ENCODE data around the gene CYP4Z1.
"Not testable (repeated sequence)": the region's sequence is repeated elsewhere in the genome, so short reads cannot be mapped to it uniquely, and the experiment has no call there.

Gene CYP4Z1

DNA sequence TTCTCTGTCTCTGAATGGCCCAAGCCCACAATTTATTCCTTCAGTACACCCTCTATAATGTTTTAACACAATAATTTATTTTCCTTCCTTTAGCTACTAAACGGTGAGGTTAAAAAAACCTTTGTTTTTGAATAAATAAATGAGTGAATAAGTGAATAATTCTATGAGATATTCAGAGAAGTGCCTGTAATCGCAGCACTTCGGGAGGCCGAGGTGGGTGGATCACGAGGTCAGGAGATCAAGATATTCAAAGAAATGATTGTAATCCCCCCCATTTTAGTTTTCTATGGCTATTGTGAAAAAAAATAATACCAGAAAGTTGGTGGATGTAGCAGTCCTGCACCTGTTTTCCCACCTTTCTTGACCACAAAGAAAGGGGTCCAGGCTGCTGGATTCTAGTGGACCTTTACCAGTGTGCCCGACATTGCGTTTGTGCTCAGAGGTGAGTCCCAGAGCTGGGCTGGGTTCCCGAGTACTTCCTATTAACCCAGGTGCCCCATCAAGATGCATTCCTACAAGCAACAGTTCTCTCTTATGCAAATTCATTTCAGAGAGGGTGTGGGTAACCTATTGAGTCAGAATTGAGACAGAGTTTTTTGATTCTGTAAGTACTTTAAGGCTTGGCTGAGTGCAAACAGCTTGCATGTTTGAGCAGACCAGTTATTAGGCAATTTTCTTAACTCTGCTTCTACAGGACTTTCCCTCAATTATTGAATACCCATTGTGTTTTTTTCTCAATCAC is 62.6 kb downstream of the CYP4Z1 start:
- DNase-seq, result not testable (repeated sequence)

DNA sequence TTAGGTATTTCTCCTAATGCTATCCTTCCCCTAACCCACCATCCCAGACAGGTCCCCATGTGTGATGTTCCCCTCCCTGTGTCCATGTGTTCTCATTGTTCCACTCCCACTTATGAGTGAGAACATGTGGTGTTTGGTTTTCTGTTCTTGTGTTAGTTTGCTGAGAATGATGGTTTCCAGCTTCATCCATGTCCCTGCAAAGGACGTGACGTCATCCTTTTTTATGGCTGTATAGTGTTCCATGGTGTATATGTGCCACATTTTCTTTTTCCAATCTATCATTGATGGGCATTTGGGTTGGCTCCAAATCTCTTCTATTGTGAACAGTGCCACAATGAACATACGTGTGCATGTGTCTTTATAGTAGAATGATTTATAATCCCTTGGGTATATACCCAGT is 65.6 kb downstream of the CYP4Z1 start:
- not testable (repeated sequence) for DNase-seq

DNA sequence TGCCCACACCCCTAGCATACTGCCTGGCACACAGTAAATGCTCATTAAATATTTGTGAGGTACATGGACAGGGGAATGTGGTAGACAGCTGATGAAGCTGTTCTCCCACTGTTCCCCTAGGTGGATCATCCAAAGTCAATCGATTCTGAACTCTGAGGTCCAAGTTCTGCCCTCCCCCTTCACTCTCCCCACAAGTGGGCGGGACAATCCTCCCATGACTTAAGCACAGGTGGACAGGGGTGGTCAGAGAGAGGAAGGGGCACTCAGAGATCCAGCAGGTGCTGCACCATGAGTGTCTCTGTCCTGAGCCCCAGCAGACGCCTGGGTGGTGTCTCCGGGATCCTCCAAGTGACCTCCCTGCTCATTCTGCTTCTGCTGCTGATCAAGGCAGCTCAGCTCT is 70.2 kb downstream of the CYP4Z1 start, which contains the start of gene CYP4A22:
TSS of gene CYP4A22 (plus strand) at position 244 of the 400 bp plus-strand sequence. CDS start at position 289, 45 bp downstream.
- DNase-seq, result no peak

DNA sequence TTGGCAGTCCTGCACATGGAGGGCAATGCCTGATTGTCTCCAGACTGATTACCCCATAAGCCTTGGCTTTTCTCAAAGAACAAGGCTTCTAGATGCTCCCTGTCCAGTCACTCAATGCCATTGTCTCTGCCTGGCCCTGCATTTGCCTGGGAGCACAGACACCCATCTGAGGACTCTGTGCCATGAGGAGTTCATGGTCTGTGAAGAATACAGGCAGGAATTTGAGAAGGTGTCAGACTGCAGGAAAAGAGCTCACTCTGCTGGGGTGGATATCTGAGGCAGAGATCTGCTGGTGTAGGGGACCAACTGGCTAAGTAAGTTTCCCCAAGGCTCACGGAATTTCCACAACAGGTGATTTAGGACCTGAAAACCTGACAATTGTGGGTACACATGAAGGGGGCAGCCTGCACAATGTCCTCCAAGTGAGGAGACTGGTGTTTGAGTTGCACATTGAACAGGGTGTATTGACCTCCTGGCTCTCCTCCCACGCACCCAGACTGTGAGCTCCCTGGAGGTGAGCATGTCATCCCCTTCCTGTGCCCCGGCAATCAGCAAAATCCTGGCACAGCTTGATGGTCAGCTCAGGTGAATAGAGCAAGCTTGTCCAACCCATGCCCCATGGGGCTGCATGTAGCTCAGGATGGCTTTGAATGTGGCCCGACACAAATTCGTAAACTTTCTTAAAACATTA is 71.0 kb downstream of the CYP4Z1 start:
- DNase-seq, result no peak

DNA sequence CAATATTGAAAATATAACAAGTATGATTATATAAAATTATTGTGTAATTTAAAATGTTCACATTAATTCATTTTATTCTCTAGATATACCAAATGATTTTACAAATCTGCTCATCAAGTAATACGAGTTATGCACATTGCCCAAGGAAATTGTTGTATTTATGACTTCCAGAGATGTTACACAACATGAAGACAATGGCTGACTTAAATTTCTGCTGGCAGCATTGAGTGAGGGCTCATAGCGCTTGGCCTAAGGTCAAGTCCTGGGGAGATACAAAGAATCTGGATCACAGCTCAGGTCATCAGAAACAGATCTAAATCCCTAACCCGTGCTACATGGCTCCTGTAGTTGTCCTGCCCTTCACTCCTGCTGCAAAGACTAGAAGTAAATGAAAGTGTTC is 73.3 kb downstream of the CYP4Z1 start:
- not testable (repeated sequence) for DNase-seq

DNA sequence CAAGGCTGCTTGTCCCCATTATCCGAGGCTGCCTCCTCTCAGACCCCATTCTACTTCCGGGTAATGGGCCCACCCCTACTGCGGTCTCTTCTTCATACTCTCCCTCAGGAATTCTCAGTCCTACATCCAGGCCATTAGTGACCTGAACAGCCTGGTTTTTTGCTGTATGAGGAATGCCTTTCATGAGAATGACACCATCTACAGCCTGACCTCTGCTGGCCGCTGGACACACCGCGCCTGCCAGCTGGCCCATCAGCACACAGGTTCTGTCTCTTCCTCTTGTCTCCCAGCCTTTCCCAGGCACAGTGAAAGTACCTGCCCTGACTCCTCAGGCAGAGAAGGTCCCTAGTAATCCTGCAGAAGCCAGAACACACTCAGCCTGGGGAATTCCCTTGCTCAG is 76.6 kb downstream of the CYP4Z1 start:
- DNase-seq, result not testable (repeated sequence)

DNA sequence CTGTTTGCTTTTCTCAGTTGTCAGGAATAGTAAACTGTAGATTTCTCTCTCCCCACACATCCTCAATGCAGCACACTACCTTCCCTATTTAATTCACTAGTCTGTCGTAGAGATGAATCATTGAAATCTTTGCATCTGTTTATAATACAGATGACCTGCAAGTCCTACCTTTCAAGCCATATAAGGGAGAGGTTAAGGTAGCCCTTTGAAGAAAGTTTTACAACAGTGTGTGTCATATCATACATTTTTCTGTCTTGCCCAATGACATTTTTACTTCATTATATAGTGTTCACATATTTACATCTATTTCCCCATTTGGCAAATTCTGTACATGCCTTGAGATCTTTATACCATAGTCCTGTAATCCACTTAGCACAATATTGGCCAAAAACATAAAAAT is 79.5 kb downstream of the CYP4Z1 start:
- not testable (repeated sequence) for DNase-seq

DNA sequence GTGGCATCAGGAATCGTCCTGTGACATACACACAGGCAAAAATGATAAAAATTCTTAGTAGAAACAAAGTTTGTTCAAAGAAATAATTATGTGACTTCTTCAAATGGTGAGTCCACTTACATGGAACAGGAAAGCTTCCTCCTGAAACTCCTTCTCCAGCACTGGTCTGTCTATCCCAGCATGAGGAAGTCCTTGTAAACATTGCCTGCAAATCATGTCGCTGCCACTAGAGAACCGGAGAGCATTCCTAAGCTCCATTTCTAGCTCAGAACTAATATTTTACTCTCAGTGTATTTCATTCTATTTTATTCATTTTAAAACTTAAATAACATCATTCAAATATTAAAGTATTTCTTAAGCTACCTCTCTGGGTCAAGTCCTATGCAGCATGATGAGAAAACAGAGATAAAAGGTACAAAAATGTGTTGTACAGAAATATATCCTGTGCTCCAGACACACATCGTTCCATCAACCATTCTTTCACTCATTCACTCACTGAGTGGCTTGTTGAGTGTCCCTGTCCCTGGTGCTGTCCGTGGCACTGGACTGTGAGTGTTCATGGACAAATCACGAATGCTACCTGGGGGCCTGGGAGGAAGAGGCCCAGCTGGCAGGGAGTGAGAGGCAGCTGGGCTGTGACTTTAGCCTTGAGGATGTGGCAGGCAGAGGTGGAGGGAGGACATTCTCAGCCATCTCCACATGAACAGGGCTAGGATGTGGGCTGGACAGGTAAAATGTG is 80.2 kb downstream of the CYP4Z1 start:
- no peak for DNase-seq

DNA sequence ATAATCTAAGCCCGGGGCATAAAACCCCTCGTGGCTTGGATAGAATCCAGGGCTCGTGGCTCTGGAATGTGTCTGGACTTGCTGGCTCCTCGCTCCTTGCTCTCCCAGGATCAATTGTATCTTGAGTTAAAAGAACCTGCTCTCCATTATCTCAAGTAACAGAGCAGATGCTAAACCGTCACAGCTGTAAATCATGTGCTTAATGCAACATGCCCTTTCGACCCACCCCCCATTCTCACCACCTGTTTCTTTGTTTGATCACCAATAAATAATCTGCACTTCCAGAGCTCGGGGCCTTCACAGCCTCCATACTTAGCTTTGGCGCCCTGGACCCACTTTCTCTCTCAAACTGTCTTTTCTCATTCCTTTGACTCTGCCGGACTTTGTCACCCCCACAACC is 82.1 kb downstream of the CYP4Z1 start:
- not testable (repeated sequence) for DNase-seq

DNA sequence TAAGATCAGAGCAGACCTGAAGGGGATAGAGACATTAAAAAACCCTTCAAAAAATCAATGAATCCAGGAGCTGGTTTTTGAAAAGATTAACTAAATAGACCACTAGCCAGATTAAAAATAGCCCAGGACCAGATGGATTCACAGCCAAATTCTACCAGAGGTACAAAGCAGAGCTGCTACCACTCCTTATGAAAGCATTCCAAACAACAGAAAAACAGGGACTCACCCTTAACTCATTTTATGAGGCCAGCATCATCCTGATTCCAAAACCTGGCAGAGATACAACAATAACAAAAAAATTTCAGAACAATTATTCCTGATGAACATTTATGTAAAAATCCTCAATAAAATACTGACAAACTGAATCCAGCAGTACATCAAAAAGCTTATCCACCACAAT is 89.4 kb downstream of the CYP4Z1 start:
- DNase-seq, result not testable (repeated sequence)

DNA sequence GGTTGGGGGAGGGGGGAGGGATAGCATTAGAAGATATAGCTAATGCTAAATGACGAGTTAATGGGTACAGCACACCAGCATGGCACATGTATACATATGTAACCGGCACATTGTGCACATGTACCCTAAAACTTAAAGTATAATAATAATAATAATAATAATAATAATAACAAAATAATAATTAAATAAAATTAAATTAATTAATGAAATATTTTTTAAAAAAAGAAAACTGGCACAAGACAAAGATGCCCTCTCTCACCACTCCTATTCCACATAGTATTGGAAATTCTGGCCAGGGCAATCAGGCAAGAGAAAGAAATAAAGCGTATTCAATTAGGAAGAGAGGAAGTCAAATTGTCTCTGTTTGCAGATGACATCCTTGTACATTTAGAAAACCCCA is 90.9 kb downstream of the CYP4Z1 start:
- DNase-seq, result not testable (repeated sequence)

DNA sequence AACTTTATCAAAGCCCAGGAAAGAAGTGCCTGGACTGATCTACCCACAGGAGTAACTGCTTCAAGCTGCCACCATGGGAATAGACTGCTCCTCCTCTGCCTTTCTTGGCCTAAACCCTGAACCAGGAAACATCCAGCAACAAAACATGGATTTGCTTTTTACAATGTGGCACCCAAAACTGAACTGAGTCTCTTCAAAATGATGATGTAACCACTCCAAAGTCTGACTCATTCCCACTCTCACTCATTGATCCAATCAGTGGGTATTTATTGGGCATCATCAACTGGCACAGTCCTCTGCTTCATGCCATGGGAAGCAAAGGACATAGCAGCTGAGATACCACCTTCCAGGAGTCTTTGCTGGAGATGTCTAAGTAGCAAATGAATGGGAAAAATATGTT is 93.7 kb downstream of the CYP4Z1 start:
- DNase-seq, result no peak

DNA sequence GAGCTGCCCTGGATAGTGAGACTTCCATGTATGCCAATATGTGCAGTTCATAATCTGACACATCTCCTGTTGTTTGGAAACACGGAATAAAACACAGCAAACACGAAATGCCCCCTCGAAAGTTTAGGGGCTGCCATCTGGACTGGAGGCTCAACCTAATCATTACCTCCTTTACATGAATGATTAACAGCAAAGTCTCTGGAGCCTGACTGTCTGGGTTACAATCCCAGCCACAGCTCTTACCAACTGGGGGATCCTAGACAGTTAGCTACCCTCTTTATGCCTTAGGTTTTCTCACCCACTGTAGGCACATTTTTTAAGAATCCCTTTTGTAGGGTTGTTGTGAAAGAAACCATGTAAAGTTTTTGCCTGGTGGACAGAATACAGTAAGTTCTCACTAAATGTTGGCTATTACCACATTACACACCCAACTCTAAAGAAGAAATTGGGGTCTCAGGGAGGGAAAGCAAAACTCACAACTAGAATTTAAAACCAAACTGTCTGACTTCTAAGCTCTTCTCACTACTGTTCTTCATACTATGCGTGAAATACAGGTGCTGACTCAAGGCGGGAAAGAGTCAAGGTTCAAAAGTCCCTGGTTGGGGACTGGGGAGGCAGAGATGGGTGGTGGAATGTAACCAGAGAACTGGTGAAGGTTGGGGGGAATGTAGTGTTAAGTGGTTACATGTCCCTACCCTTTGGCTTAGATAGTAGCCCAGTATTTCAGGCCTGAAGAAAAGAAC is 94.4 kb downstream of the CYP4Z1 start:
- DNase-seq, result no peak

DNA sequence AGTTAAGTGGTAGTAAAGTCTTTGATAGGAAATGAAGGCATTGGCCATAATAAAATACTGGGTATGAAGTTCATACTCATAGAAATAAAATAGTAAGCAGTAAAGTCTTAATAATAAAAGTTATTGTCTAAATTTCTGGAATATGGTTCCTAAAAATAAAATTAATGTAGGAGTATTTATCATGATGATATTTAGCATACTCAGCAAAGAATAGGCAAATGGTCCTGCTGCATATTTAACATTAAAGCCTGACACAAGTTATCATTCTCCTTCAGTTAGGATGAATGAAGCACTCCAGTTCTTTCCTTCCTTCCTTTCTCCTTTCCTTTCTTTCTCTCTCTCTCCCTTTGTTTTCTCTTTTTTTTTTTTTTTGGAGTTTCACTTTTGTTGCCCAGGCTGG is 97.5 kb downstream of the CYP4Z1 start:
- no peak for DNase-seq
